ENCODE data around the gene TTC21A.
"Not testable (repeated sequence)": the region's sequence is repeated elsewhere in the genome, so short reads cannot be mapped to it uniquely, and the experiment has no call there.

TTC21A gene

GRCh38 chr3:39107388-39108199 is at the start of gene TTC21A, which contains the start of gene GORASP1:
TTC21A (plus strand) TSS chr3:39107680; CDS start chr3:39107838, 158 bp downstream.
GORASP1 (minus strand) TSS chr3:39107627; CDS start chr3:39107541, 86 bp downstream.
- DNase-seq (ENCODE audit: low spot score), result peak; percentile 97

GRCh38 chr3:39061228-39061627 is 46.3 kb upstream of the TTC21A start:
- not testable (repeated sequence) for DNase-seq (ENCODE audit: low spot score)

- no peak for DNase-seq (ENCODE audit: low spot score)
Observed at GRCh38 chr3:39062180-39062579, 45.3 kb upstream of the TTC21A start.

- no peak for DNase-seq (ENCODE audit: low spot score)
Observed at GRCh38 chr3:39063143-39063542, 44.3 kb upstream of the TTC21A start.

- DNase-seq (ENCODE audit: low spot score), result no peak
Observed at GRCh38 chr3:39064646-39065045, 42.8 kb upstream of the TTC21A start.

- DNase-seq (ENCODE audit: low spot score), result peak; percentile 69
Observed at GRCh38 chr3:39065197-39065596, 42.3 kb upstream of the TTC21A start.

- DNase-seq (ENCODE audit: low spot score), result no peak
Observed at GRCh38 chr3:39067286-39067685, 40.2 kb upstream of the TTC21A start.

- DNase-seq (ENCODE audit: low spot score), result no peak
Observed at GRCh38 chr3:39068556-39068955, 38.9 kb upstream of the TTC21A start.

- DNase-seq (ENCODE audit: low spot score), result no peak
Observed at GRCh38 chr3:39075910-39076309, 31.6 kb upstream of the TTC21A start.

- no peak for DNase-seq (ENCODE audit: low spot score)
Observed at GRCh38 chr3:39079530-39079929, 27.9 kb upstream of the TTC21A start.

GRCh38 chr3:39080026-39080425 is 27.5 kb upstream of the TTC21A start:
- DNase-seq (ENCODE audit: low spot score), result no peak

GRCh38 chr3:39082666-39083313 is 24.7 kb upstream of the TTC21A start:
- DNase-seq (ENCODE audit: low spot score), result no peak

GRCh38 chr3:39086144-39086543 is 21.3 kb upstream of the TTC21A start:
- no peak for DNase-seq (ENCODE audit: low spot score)

- no peak for DNase-seq (ENCODE audit: low spot score)
Observed at GRCh38 chr3:39088456-39088855, 19.0 kb upstream of the TTC21A start.

- DNase-seq (ENCODE audit: low spot score), result no peak
Observed at GRCh38 chr3:39088889-39089288, 18.6 kb upstream of the TTC21A start.

- no peak for DNase-seq (ENCODE audit: low spot score)
Observed at GRCh38 chr3:39090922-39091321, 16.6 kb upstream of the TTC21A start.

GRCh38 chr3:39094851-39095677 is 12.4 kb upstream of the TTC21A start:
- no peak for DNase-seq (ENCODE audit: low spot score)

- DNase-seq (ENCODE audit: low spot score), result no peak
Observed at GRCh38 chr3:39095778-39096177, 11.7 kb upstream of the TTC21A start.

GRCh38 chr3:39096775-39097174 is 10.7 kb upstream of the TTC21A start:
- peak; percentile 80 for DNase-seq (ENCODE audit: low spot score)

GRCh38 chr3:39097716-39098472 is 9.6 kb upstream of the TTC21A start:
- DNase-seq (ENCODE audit: low spot score), result no peak

GRCh38 chr3:39098473-39099000 is 8.9 kb upstream of the TTC21A start:
- no peak for DNase-seq (ENCODE audit: low spot score)

Data from Ammon's horn (tissue), 1 donor.